Hepatocyte (in vitro differentiated cells): ENCODE results near the gene GLIS2. TPM values are rescaled to one million over a fixed set of nuclear protein-coding genes. Genes with fewer than 3 reads are reported as not detected.

Source experiments
- DNase-seq: peaks from one replicate; pipeline ENCODE4 v3.0.0-alpha.2; 2016; ENCODE audit warnings: low spot score
- H2AFZ ChIP-seq: fragments of 200-600 bp; sonication (generic); 2 replicates; pipeline ENCODE4 v1.6.0; 2016; ENCODE audit warnings: antibody characterized with exemption, mild to moderate bottlenecking
- H3K27ac ChIP-seq: fragments of 200-600 bp; sonication (generic); 2 replicates; pipeline ENCODE4 v1.5.1; 2016; ENCODE audit warnings: mild to moderate bottlenecking
- H3K27me3 ChIP-seq: fragments of 200-600 bp; sonication (generic); 2 replicates; pipeline ENCODE4 v1.6.1; 2016
- H3K36me3 ChIP-seq: fragments of 200-600 bp; sonication (generic); replicated peaks from 2 replicates; pipeline ENCODE4 v1.5.1; 2016; ENCODE audit warnings: low read depth; ENCODE audit not compliant: insufficient read depth
- H3K4me1 ChIP-seq: fragments of 200-600 bp; sonication (generic); 2 replicates; pipeline ENCODE4 v1.5.1; 2016; ENCODE audit warnings: mild to moderate bottlenecking, moderate library complexity; ENCODE audit not compliant: insufficient read depth
- H3K4me2 ChIP-seq: fragments of 200-600 bp; sonication (generic); 2 replicates; pipeline ENCODE4 v1.6.0; 2016
- H3K4me3 ChIP-seq: fragments of 200-600 bp; sonication (generic); 2 replicates; pipeline ENCODE4 v1.5.1; 2016; ENCODE audit warnings: mild to moderate bottlenecking
- H3K79me2 ChIP-seq: fragments of 200-600 bp; sonication (generic); 2 replicates; pipeline ENCODE4 v1.6.0; 2017; ENCODE audit warnings: mild to moderate bottlenecking
- H3K9me2 ChIP-seq: fragments of 200-600 bp; sonication (generic); replicated peaks from 2 replicates; pipeline ENCODE4 v1.6.0; 2017; ENCODE audit warnings: mild to moderate bottlenecking; ENCODE audit not compliant: insufficient read depth
- H3K9me3 ChIP-seq: fragments of 200-600 bp; sonication (generic); 2 replicates; pipeline ENCODE4 v1.5.1; 2016; ENCODE audit warnings: low read depth, mild to moderate bottlenecking
- H4K20me1 ChIP-seq: fragments of 200-600 bp; sonication (generic); 2 replicates; pipeline ENCODE4 v1.6.0; 2016; ENCODE audit warnings: mild to moderate bottlenecking; ENCODE audit not compliant: insufficient read depth, poor library complexity, severe bottlenecking
- CTCF ChIP-seq: fragments of 200-600 bp; sonication (generic); IDR thresholded peaks from 2 replicates; pipeline ENCODE4 v1.5.1; 2016; ENCODE audit warnings: antibody characterized with exemption, mild to moderate bottlenecking; ENCODE audit not compliant: poor library complexity
- EZH2 ChIP-seq: fragments of 200-600 bp; sonication (generic); IDR thresholded peaks from 2 replicates; pipeline ENCODE4 v1.6.1; 2016; ENCODE audit warnings: antibody characterized with exemption, mild to moderate bottlenecking, borderline replicate concordance
- EZH2phosphoT487 ChIP-seq: fragments of 200-600 bp; sonication (generic); IDR thresholded peaks from one replicate; pipeline ENCODE4 v1.6.1; 2018; ENCODE audit warnings: antibody characterized with exemption, mild to moderate bottlenecking, low read depth, moderate library complexity; ENCODE audit not compliant: unreplicated experiment, severe bottlenecking
- WGBS: methylation state at CpG from one replicate; pipeline ENCODE4 v1.1.6; 2016; ENCODE audit warnings: low lambda C conversion rate; ENCODE audit errors: missing lambda C conversion rate; 5-methylcytosine and 5-hydroxymethylcytosine counted together
- polyA plus RNA-seq: library from polyadenylated mRNA; unstranded; fragments of >200 nt; fragmentation: Nextera tagmentation; extraction: Ambion mirVana; gene quantifications from 2 replicates; pipeline ENCODE4 v1.2.1, GENCODE V29; 2016
- total RNA-seq: library from RNA; depleted of rRNA; stranded (reverse); fragments of >200 nt; gene quantifications from 2 replicates; pipeline ENCODE4 v1.2.3, GENCODE V29; 2014

The GLIS2 gene
- total and polyA plus RNA-seq, 2 experiments from 2014 or later = 3.6 to 11.3 TPM

GRCh38 chr16:4383591-4384444, 68.0 kb downstream of the GLIS2 start:
- H4K20me1 ChIP-seq = peaks cover 17% of the 10 kb centered on the region
- H3K4me3 ChIP-seq = no peak overlapping the region
- TF ChIP-seq CTCF (no peak), EZH2phosphoT487 (no peak), EZH2 (no peak)
- no peaks in the 10 kb centered on the region for H3K9me2 ChIP-seq
- peak overlapping the region; percentile 86 for H3K27ac ChIP-seq
- DNase-seq = no peak
- 98% methylated on average over 12 of the region's 12 CpGs for WGBS
- no peak overlapping the region for H3K4me2 ChIP-seq
- H3K27me3 ChIP-seq = no peaks in the 10 kb centered on the region
- H3K4me1 ChIP-seq = peaks cover 37% of the 10 kb centered on the region
- no peak overlapping the region for H2AFZ ChIP-seq
- H3K9me3 ChIP-seq = no peaks in the 10 kb centered on the region
- no peaks in the 10 kb centered on the region for H3K36me3 ChIP-seq
- peaks cover 3% of the 10 kb centered on the region for H3K79me2 ChIP-seq

GRCh38 chr16:4384509-4384942, 68.7 kb downstream of the GLIS2 start:
- H3K4me2 ChIP-seq = no peak overlapping the region
- peaks cover 14% of the 10 kb centered on the region for H4K20me1 ChIP-seq
- H2AFZ ChIP-seq = no peak overlapping the region
- H3K79me2 ChIP-seq = no peaks in the 10 kb centered on the region
- H3K9me3 ChIP-seq = no peaks in the 10 kb centered on the region
- H3K27me3 ChIP-seq = no peaks in the 10 kb centered on the region
- H3K9me2 ChIP-seq = no peaks in the 10 kb centered on the region
- TF ChIP-seq CTCF (no peak), EZH2 (no peak), EZH2phosphoT487 (no peak)
- no peak overlapping the region for H3K4me3 ChIP-seq
- WGBS = 51% methylated on average over 19 of the region's 20 CpGs
- peaks cover 44% of the 10 kb centered on the region for H3K4me1 ChIP-seq
- peak overlapping the region; percentile 86 for H3K27ac ChIP-seq
- DNase-seq = peak; percentile 72
- H3K36me3 ChIP-seq = no peaks in the 10 kb centered on the region

- H3K36me3 ChIP-seq = no peaks in the 10 kb centered on the region
These were observed 69.4 kb downstream of the GLIS2 start for GRCh38 chr16:4385066-4385788.

More at GRCh38 chr16:4385066-4385788, 69.4 kb downstream of the GLIS2 start:
- TF ChIP-seq EZH2phosphoT487 (no peak), CTCF (no peak), EZH2 (no peak)
- Histone ChIP-seq H3K27ac (peak overlapping the region; percentile 86), H3K27me3 (no peaks in the 10 kb centered on the region), H3K9me3 (no peaks in the 10 kb centered on the region), H4K20me1 (peaks cover 7% of the 10 kb centered on the region), H3K79me2 (no peaks in the 10 kb centered on the region), H3K4me1 (peaks cover 47% of the 10 kb centered on the region), H3K4me3 (no peak overlapping the region), H2AFZ (no peak overlapping the region), H3K9me2 (no peaks in the 10 kb centered on the region), H3K4me2 (no peak overlapping the region)
- WGBS = 80% methylated on average over 19 of the region's 20 CpGs
- DNase-seq = no peak
